Stimulated activated CD4-positive, alpha-beta T cell treated with anti-CD3 and anti-CD28 coated beads, Interleukin-15, amount 100 ng/mL, for 1 hour (primary cell): ENCODE measurements around the gene TPPP3.
"Not testable (repeated sequence)": the region's sequence is repeated elsewhere in the genome, so short reads cannot be mapped to it uniquely, and the experiment has no call there.

Source experiments
- DNase-seq, 2 donors: peaks; one replicate each; pipeline ENCODE4 v3.0.0-alpha.2; 2020; ENCODE audit warnings: low read depth in 1 of 2, low spot score in 1 of 2

Gene TPPP3

GRCh38 chr16:67426022-67426421 is 32.7 kb upstream of the TPPP3 start:
- no peak for DNase-seq

GRCh38 chr16:67425580-67425979 is 32.3 kb upstream of the TPPP3 start:
- no peak for DNase-seq

- no peak for DNase-seq
Measured at GRCh38 chr16:67425061-67425460, 31.8 kb upstream of the TPPP3 start.

- DNase-seq = no peak
Measured at GRCh38 chr16:67424261-67424615, 30.9 kb upstream of the TPPP3 start.

GRCh38 chr16:67423611-67424260 is 30.4 kb upstream of the TPPP3 start:
- DNase-seq = no peak

GRCh38 chr16:67423015-67423414 is 29.7 kb upstream of the TPPP3 start:
- no peak for DNase-seq

- no peak for DNase-seq
Measured at GRCh38 chr16:67421030-67421429, 27.7 kb upstream of the TPPP3 start.

- DNase-seq = no peak
Measured at GRCh38 chr16:67419931-67420330, 26.6 kb upstream of the TPPP3 start.

GRCh38 chr16:67419502-67419901 is 26.2 kb upstream of the TPPP3 start:
- DNase-seq = no peak

GRCh38 chr16:67417333-67418061 is 24.2 kb upstream of the TPPP3 start:
- DNase-seq = no peak

GRCh38 chr16:67415872-67416793 is 22.8 kb upstream of the TPPP3 start, which contains the start of gene ZDHHC1:
Gene ZDHHC1 (minus strand): TSS chr16:67416477. CDS start chr16:67407775, 8,702 bp downstream.
- DNase-seq = peak in 1 of 2 donors; percentile 40

GRCh38 chr16:67415421-67415820 is 22.1 kb upstream of the TPPP3 start:
- not testable (repeated sequence) for DNase-seq

- no peak for DNase-seq
Measured at GRCh38 chr16:67413978-67414911, 20.9 kb upstream of the TPPP3 start.

- DNase-seq = no peak
Measured at GRCh38 chr16:67412294-67412693, 19.0 kb upstream of the TPPP3 start.

- no peak for DNase-seq
Measured at GRCh38 chr16:67411339-67411738, 18.0 kb upstream of the TPPP3 start.

- no peak for DNase-seq
Measured at GRCh38 chr16:67409631-67410030, 16.3 kb upstream of the TPPP3 start.

GRCh38 chr16:67407788-67408452 is 14.6 kb upstream of the TPPP3 start:
- DNase-seq = no peak

GRCh38 chr16:67407176-67407787 is 14.0 kb upstream of the TPPP3 start:
- no peak for DNase-seq

GRCh38 chr16:67406111-67406971 is 13.0 kb upstream of the TPPP3 start:
- no peak for DNase-seq
